ENCODE data around the gene HOXC5.

GRCh38 chr12:54030442-54030801, 2.4 kb upstream of the HOXC5 start:
- no peak for TF ChIP-seq CTCF (conservative IDR thresholded peaks at IDR 0.05; ENCODE audit: low read length)
- TF ChIP-seq EZH2phosphoT487 (IDR thresholded peaks at IDR 0.05; ENCODE audit: borderline replicate concordance, low read depth, low read length), result no peak

All from OCI-LY7 (cell line).